ENCODE results near the gene CCDC13.

Gene CCDC13

GRCh38 chr3:42796332-42796885 is 23.4 kb upstream of the CCDC13 start:
- DNase-seq (ENCODE audit: low read depth): no peak

- no peak for DNase-seq (ENCODE audit: low read depth)
Measured at GRCh38 chr3:42795621-42796181, 22.6 kb upstream of the CCDC13 start.

DNA sequence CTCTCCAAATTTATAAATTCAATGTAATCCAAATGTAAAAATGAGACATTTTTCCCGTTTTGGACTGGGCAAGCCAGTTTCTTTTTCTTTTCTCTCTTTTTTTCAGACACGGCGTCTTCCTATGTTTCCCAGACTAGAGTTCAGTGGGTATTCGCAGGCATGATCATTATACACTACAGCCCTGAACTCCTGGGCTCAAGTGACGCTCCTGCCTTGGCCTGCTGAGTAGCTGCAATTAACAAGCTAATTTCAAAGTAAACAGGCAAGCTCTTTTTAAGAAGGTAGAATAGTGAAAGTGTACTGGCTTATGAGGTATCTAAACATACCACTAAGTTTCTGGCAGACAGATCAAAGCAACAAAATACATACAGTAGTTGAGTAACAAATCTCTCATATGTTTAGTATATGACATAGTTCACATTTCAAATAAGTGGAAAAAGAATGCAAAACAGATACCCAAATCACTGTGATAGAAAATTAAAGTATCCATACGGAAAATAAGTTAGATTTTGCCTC is 17.7 kb upstream of the CCDC13 start:
- DNase-seq (ENCODE audit: low read depth): no peak

DNA sequence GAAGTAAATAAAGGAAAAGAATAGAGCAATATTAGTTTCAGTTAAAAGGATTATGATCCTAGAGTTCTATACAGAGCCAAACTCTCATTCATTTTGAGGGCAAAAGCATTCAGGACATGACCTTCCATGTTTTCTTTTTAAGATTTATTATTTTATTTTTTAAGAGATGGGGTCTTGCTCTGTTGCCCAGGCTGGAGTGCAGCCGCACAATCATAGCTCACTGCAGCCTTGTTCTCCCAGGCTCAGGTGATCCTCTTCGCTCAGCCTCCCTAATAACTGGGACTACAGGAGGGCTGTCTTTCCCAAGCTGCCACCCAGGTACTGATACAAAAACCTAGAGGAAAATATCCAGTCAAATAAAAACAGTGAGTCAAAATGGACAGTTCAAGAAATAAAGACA is 13.6 kb upstream of the CCDC13 start:
- no peak for DNase-seq (ENCODE audit: low read depth)

DNA sequence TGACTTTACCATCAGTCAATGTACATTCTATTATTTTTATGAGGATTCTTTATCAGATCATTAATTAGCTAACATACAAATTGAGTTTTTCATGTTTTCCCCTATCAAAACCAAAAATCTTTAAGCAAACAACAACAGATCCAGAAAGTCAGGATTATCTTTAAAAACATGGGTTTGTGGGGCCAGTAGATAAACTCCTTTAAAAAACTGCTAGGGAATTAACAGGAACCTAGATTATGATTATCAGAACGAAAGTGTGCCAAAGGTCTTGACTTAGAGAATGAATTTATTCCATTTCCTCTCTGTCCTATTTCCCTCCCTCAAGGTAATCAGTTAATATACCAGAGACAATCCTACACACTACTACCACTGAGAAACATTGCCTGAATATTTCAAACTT is 13.2 kb upstream of the CCDC13 start:
- no peak for DNase-seq (ENCODE audit: low read depth)

GRCh38 chr3:42780892-42781700 is 8.0 kb upstream of the CCDC13 start:
- no peak for DNase-seq (ENCODE audit: low read depth)

DNA sequence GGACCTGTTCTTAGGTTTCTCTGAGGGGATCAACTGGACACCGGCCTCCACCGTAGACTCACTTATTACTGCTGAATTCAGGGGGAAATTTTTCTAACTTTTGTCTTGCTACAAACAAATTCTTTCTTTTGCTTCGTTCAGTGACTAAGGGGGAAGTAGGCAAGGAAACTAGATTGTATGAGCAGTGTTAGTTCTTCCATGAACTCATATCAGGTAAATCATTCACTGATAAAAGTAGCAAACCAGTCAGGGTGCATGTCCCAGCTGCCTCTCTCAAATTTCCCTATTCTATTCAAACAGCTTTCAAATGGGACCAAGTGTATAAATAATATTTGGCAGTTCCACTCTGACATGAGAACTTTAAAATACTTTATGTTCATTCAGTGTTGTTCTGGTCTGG is 7.3 kb upstream of the CCDC13 start:
- DNase-seq (ENCODE audit: low read depth): no peak

DNA sequence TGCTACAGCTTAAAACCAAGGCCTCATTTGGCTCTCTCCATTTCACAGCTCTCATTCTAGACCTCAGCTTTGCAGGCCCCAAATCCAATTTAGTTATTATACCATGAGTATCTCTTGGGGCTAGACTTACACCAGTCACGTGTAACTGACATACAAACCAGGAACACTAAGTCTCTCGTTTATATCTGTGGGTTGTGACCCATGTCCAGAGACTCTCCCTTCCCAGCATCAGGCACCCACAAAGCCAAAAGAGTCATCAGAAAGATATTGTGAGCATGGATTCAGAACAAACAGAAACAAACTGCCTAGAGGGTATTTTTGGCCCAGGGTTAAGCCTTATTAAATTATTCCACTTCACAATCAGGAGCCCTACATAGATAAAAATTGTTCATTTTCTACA is 5.6 kb upstream of the CCDC13 start:
- DNase-seq (ENCODE audit: low read depth): no peak

DNA sequence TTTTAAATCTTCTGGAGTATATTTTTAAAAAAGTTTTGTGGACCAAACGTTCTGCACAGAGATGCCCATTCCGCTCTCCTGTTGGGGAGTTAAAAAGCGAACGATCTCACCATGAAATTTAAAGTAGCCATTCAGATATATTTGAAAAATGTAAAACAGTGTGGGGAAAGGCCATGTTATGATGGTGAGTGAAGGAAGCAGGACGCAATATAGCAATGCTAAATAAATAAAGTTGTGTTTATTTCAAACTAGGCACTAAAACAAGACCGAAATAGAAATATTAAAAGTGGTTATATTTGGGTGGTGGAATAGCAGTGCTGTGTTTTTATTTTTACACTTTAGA is 327 bp upstream of the CCDC13 start:
- DNase-seq (ENCODE audit: low read depth): no peak

DNA sequence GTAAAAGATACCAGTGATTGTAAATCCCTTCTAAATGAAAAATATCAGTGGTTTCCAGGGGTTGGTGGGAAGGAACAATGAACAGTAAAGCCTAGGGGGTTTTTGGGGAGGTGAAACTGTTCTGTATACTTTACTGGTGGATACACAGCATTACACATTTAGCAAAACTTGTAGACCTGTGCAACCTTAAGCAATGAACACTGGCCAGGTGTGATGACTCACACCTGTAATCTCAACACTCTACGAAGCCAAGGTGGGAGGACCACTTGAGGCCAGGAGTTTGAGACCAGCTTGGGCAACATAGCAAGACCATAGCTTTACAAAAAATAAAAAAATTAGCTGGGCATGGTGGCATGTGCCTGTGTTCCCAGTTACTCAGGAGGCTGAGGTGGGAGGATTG is 1.8 kb downstream of the CCDC13 start:
- DNase-seq (ENCODE audit: low read depth): no peak

GRCh38 chr3:42769477-42770131 is 3.4 kb downstream of the CCDC13 start:
- no peak for DNase-seq (ENCODE audit: low read depth)

GRCh38 chr3:42764561-42765295 is 8.3 kb downstream of the CCDC13 start:
- DNase-seq (ENCODE audit: low read depth): no peak

- no peak for DNase-seq (ENCODE audit: low read depth)
Measured at GRCh38 chr3:42764115-42764514, 8.9 kb downstream of the CCDC13 start.

- DNase-seq (ENCODE audit: low read depth): no peak
Measured at GRCh38 chr3:42763021-42763420, 10.0 kb downstream of the CCDC13 start.

GRCh38 chr3:42762046-42762724 is 10.9 kb downstream of the CCDC13 start:
- DNase-seq (ENCODE audit: low read depth): no peak

DNA sequence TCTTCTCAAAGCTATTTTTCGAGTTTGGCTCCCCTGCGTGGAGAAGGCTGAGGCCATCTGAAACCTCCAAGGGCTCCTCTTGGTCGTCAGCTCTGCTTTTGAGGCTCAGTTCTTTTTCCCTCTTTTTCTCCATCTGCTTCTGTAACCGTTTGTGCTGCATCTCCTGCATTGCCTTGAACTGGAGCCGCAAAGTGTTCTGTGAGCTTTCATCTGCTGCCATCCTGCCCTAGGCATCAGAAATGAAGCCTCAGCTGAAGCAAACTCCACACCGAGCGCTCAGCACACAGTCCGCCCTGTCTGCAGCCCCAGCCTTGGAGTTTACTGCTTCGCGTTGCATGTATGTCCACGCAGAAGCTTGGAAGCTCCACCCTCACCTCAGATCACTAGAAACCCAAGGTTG is 14.9 kb downstream of the CCDC13 start:
- DNase-seq (ENCODE audit: low read depth): no peak

DNA sequence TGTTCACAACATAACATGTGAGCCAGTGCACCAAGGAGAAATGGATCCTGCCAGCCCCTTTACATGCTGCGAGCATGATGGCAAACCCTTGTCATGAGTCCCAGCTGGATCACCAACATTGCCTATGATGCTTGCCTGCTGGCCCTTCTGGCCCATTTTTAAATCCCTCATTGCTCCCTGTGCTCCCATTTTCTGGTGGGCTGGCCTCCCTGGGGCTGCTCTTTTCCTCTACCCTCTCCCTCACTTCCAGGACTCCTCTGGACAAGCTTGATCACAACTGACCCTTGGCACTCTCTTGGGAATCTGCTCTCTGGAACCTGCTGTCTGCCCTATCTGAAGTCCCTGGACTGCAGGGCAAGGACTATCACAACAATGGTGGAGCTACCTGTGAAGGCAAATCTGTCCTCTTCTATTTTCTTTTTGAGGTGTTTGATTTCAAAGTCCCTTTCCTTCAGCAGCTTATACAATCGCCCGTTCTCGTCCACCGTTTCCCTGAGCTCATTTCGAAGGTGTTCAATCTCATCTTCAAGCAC is 16.3 kb downstream of the CCDC13 start:
- no peak for DNase-seq (ENCODE audit: low read depth)

GRCh38 chr3:42755681-42756578 is 17.1 kb downstream of the CCDC13 start:
- no peak for DNase-seq (ENCODE audit: low read depth)

GRCh38 chr3:42753757-42754156 is 19.3 kb downstream of the CCDC13 start:
- DNase-seq (ENCODE audit: low read depth): no peak

GRCh38 chr3:42752961-42753360 is 20.1 kb downstream of the CCDC13 start:
- no peak for DNase-seq (ENCODE audit: low read depth)

All from T follicular helper cell (primary cell).